NCI-H1436 (cell line): Measurements from ENCODE around the gene MAD2L1BP.
"Not testable (repeated sequence)": the region's sequence is repeated elsewhere in the genome, so short reads cannot be mapped to it uniquely, and the experiment has no call there.

Source experiments
- DNase-seq: peaks from one replicate; lab custom pipeline; 2025; lab: John Stamatoyannopoulos, UW

The MAD2L1BP gene

GRCh38 chr6:43627008-43627825 is 8.4 kb upstream of the MAD2L1BP start:
- peak; percentile 12 for DNase-seq

DNA sequence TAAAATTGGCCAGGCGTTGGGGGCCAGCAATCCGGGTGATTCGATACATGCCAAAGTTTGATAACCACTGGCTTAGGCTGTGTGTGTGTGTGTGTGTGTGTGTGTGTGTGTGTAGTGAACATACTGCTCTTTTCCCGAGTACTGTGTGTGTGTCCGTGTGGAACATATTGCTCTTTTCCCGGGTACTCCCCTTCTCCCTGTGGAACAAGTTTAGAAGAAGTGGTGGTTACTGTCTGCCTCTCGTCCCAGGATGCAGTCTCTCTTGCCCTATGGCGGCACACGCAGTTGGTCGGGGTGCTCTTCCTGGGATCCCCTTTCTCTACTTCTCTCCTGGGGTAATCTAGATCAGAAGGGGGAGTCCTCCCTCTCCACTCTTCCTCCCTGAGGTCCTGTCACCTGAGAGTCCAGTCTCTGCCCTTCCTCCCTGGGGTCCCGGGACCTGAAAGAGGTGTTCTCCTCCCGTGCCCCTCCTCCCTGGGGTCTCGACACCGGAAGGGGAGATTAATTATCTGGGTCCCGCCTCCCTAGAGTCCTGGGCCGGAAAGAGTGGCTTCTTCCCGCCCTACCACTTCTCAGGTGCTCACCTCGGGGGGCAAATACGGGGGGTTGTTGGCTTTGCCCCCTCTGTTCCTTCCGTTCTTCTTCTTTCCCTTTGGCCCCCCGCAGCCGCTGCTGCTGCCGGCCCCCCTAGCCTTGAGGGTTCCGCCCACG is 7.1 kb upstream of the MAD2L1BP start:
- peak; percentile 44 for DNase-seq

DNA sequence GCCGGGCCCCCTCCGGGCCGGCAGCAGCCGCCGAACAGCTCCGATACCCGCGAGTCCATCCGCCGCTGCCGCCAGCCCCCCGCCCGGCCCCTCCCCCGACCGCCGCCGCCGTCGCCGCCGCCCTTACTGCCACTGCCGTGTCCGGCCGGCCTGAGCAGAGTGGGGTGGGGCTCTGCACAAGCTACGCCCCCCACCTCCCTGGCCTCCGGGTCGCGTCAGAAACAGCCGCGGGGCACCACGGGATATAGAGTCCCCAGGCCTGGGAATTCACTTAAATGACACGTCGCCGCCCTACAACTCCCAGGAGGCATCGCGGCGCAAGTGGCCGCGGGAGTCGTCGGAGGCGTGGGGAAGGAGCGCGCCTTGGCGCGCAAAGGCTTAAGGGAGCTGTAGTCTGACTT is 6.5 kb upstream of the MAD2L1BP start, which contains the start of gene GTPBP2:
TSS of gene GTPBP2 (minus strand) at position 161 of the 401 bp plus-strand sequence. CDS start at position 59, 102 bp downstream.
- DNase-seq: peak; percentile 99

GRCh38 chr6:43629505-43630300 is 5.9 kb upstream of the MAD2L1BP start:
- DNase-seq: peak; percentile 97

- DNase-seq: no peak
Measured at GRCh38 chr6:43630980-43631619, 4.5 kb upstream of the MAD2L1BP start.

GRCh38 chr6:43633002-43633401 is 2.6 kb upstream of the MAD2L1BP start:
- DNase-seq: not testable (repeated sequence)

DNA sequence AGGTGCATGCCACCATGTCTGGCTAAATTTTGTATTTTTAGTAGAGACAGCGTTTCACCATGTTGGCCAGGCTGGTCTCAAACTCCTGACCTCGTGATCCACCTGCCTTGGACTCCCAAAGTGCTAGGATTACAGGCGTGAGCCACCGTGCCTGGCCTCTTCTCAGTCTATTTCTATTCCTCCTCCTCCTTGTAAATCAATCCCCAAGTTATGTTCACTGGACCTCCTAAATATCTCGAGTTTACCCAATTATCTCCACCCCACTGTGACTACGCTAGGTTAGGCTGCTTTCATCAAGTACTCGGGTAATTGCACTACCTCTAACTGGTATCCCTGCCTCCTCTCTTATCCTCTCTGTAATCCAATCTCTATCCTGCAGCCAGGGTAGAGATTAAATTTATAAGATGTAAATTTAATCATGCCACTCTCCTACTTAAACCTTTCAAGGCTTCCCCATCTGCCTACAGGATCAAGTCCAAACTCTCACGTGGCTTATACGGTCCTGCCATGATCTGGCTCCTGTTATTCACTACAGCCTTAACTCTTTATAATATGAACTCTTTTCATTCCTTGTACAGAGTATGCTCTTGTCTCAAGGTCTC is 837 bp upstream of the MAD2L1BP start:
- DNase-seq: no peak

- no peak for DNase-seq
Measured at GRCh38 chr6:43636308-43636659, 644 bp downstream of the MAD2L1BP start.

- no peak for DNase-seq
Measured at GRCh38 chr6:43639984-43640800, 4.6 kb downstream of the MAD2L1BP start.

DNA sequence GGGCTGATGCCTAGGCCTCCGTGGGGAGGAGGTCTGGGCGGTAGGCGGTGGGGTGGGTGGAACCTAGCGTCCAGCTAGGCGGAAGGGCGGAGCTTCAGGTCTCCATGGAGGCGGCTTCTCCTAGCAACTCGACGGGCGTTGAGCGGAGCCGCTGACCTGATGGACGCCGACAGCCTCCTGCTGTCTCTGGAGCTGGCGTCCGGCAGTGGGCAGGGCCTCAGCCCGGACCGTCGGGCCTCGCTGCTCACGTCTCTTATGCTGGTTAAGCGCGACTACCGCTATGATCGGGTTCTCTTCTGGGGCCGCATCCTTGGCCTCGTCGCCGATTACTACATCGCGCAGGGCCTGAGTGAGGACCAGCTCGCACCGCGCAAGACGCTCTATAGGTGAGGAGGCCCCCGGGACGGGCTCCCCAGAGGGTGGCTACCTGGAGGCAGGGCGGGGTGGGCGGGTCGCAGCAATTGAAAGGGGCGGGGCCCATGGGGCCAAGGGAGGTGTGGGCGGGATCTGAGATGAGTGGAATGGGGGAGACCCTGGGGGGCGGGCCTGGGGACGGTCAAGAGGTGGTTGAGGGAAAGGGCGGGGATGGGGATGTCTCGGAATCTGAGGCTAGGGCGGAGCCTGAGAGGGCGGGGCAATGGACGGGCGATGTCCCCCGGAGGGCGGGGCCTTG is 9.4 kb downstream of the MAD2L1BP start, which contains the start of gene RSPH9:
TSS of gene RSPH9 (plus strand) at position 97 of the 673 bp plus-strand sequence. CDS start at position 160, 63 bp downstream.
- DNase-seq: no peak

DNA sequence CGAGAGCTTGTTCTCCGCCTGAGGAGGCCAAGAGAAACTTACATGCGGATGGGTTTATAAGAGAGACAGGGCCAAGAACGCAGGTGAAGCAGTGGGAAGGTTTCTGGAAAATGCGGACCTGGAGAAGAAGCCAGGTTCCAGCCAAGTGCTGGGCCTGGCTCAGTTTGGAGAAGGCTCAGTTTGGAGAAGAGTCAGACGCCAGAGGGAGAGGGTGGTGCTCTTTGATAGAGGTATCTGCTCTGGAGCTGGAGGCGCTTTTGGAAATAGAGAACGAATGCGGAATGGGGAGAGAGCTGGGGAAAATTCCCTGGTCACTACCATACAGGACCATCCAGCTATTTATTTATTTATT is 9.9 kb downstream of the MAD2L1BP start:
- no peak for DNase-seq

GRCh38 chr6:43647613-43648012 is 12.0 kb downstream of the MAD2L1BP start:
- DNase-seq: no peak

GRCh38 chr6:43648248-43648647 is 12.6 kb downstream of the MAD2L1BP start:
- DNase-seq: no peak

DNA sequence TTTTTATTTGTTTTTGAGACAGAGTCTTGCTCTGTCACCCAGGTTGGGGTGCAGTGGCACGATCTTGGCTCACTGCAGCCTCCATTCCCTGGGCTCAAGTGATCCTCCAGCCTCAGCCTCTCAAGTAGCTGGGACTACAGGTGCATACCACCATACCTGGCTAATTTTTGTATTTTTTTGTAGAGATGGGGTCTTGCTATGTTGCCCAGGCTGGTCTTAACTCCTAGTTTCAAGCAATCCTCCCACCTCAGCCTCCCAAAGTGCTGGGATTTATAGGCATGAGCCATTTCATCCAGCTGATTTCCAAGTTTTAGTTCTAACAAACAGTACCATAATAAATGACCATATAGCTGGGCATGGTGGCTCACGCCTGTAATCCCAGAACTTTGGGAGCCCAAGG is 17.2 kb downstream of the MAD2L1BP start:
- not testable (repeated sequence) for DNase-seq

- DNase-seq: no peak
Measured at GRCh38 chr6:43657221-43657802, 21.7 kb downstream of the MAD2L1BP start.

- no peak for DNase-seq
Measured at GRCh38 chr6:43658161-43658560, 22.5 kb downstream of the MAD2L1BP start.

GRCh38 chr6:43662948-43663347 is 27.3 kb downstream of the MAD2L1BP start:
- DNase-seq: not testable (repeated sequence)

DNA sequence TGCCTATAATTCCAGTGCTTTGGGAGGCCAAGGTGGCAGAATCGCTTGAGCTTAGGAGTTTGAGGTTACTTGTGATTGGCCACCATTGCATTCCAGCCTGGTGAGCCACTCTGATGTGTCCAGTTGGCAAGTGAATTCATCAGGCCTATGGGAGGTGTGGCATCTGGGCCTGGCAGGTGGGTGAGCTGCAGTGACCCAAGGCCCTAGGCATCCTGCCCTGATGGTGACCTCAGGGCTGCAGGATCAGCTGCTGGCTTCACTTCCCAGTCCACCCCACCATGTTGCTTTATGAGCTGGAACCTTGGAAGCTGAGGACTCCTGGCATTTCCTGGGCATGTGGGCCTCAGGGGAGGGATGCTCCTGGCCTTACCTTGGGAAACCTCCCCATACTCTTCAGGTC is 29.7 kb downstream of the MAD2L1BP start:
- no peak for DNase-seq

DNA sequence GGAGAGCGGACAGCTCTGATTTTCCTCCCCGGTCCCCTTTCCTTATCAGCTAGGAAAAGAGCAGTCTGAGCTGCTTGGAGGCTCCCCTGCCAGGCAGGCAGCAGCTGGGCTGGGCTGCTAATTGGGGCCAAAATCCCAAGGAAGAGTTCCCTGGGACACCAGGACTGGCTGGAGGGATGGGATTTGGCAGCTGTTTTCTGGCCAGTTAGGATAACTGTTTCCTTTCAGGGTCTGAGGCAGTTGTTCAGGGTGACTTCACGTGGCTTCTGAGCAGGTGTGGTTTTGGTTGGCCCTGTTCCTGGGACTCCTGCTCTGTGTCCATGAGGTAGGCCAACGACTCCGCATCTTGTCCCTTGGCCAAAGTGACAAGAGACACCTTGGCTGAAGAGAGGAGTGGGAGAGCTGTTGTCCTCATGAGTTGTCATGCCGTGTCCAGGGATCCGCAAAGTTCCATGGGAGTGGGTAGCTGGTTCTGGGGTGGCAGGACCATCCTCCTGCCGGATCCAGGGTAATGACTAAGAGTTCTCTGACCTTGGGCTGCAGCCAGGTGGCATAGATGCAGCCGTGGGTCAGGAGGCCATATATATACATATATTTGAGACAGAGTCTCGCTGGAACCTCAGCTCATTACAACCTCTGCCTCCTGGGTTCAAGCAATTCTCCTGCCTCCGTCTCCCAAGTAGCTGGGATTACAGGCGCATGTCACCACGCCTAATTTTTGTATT is 30.7 kb downstream of the MAD2L1BP start:
- no peak for DNase-seq
